Stimulated activated CD4-positive, alpha-beta T cell treated with anti-CD3 and anti-CD28 coated beads, Interleukin-12 subunit alpha, Interleukin-12 subunit beta, amount 100 ng/mL, for 24 hours (primary cell): ENCODE results near the gene CREBBP.
"Not testable (repeated sequence)": the region's sequence is repeated elsewhere in the genome, so short reads cannot be mapped to it uniquely, and the experiment has no call there.

Experiments used
- DNase-seq, 2 experiments: peaks; one replicate each; pipeline ENCODE4 v3.0.0-alpha.2; 2020; ENCODE audit warnings: low read depth in 2 of 2

CREBBP gene

GRCh38 chr16:3714378-3714777 is 166.1 kb downstream of the CREBBP start:
- DNase-seq: not testable (repeated sequence)

DNA sequence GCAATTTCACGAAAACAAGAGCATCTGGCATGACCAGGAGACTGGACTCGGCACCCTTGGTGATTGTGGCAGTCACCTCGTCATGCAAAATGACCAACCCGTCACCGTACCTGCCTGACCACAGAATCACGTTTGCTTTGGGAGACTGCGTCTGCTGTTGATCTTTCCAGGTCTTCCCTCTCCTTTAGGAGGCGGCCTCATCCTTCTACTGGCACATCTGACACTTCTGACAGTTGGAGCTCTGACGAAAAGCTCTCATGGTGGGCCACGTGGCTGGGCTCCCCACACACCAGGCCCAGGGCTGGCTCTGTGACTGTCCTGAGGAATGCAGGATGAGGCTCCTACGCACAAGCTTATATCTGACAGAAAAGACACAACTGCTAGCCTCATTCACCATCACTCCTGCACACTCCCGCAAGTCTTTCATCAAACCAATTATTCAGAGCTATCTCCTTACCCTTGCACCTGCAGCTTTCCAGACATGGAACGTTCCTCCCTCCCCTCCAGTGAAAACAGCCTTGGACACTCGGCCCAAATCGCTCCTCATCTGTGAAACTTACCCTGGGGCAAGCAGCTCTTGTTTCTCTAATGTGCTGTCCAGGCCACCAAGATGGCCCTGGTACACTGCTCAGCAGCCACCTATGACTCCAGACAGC is 166.8 kb downstream of the CREBBP start:
- no peak for DNase-seq

- DNase-seq: no peak
Measured at GRCh38 chr16:3712861-3713372, 167.6 kb downstream of the CREBBP start.

DNA sequence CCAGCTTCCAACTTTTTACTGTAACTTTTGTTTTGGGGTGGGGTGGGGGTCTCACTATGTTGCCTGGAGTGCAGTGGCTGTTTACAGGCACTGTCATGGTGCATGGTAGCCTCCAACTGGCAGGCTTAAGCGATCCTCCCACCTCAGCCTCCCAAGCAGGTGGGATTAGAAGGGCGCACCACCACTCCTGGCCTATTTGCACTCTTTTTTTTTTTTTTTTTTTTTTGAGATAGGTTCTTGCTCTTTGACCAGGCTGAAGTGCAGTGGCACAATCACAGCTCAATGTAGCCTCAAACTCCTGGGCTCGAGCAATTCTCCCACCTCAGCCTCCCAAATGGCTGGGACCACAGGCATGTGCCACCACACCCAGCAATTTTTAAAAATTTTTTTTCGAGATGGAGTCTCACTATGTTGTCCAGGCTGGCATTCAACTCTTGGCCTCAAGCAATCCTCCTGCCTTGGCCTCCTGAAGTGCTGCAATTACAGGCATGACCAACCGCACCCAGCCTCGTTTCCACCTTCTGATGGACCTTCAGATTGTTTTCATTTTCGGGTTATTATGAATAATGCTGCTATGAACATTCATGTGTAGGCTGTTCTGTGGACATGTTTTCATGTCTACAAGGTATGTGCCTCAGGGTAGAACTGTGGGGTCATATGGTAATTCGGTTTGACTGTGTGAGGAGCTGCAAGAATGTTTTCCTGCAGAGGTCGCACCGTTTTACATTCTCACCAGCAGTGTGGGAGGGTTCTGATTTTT is 174.1 kb downstream of the CREBBP start:
- no peak for DNase-seq

GRCh38 chr16:3702082-3702481 is 178.4 kb downstream of the CREBBP start:
- no peak for DNase-seq

DNA sequence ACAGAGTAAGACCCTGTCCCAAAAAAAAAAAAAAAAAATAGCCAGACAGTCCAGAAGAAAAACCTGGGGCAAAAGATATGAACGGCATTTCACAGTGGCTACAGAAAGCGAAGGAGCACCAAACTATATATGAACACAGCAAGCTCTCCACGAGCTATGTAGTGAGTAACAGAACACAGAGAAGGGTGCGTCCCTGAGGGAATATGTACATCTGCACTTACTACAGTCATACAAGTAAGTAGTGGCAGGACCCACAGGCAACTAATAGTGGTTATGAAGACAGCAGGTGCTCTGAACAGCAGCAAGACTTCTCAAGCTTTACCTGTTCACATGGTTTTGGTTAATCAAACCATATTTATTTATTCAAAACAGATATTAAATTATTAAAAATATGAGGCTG is 179.0 kb downstream of the CREBBP start:
- DNase-seq: no peak

GRCh38 chr16:3698941-3699340 is 181.6 kb downstream of the CREBBP start:
- no peak for DNase-seq

DNA sequence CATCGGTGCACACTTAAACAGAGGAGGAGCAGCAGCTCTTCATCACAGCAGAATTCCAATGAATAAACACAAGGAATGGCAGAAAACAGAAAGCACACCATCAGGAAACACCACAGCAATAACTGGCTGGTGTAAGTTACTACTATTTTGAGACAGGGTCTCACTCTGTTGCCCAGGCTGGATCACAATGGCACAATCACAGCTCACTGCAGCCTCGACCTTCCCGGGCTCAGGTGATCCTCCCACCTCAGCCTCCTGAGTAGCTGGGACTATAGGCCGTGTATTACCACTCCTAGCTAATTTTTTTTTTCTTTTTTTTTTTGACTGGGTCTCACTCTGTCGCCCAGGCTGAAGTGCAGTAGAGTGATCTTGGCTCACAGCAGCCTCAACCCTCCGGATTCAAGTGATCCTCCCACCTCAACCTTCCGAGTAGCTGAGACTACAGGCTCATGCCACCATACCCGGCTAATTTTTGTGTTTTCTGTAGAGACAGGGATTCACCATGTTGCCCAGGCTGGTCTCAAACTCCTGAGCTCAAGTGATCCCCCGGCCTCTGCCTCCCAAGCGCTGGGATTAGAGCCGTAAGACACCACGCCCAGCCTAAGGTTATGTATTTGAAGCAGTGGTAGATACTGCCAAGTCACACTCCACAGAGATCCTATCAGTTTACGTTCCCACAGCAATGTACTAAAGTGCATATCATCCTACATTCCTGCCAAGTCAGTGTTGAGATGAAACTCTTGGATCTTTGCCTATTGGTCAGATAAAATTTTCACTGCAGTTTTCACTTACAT is 183.9 kb downstream of the CREBBP start:
- no peak for DNase-seq

DNA sequence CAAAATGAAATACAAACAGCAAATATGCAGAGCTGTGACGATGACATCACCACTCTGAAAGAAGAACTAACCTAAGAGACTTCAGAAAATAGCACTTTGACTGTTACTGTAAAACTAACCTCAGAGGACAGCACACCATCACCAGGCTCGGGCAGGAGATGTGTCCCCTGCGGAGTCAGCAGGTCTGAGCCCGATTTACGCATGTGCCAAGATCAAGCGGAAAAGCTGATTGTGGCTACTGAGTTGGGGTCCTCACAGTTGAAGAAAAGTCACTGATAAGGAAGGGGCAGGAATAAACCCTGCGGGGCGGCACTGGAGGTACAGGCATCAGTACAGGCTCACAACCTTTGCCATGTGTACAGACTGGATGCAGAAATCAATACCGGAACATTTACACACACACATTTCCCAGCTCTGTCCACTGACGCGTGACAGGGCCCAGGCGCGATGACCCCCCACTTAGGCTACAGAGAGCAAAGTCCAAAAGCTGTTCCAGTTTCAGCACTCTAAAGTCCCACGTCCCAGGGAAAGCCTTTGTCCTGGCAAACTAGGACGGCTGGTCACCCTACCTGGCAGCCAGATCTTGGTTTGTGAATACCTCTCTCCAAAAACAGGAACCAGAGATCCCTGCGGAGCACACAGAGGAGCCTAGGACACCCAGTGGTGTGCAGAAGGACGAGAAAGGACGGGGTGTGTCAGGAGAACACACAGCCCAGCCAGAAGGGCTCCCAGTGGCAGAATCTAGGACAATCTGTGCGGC is 184.7 kb downstream of the CREBBP start:
- DNase-seq: no peak

DNA sequence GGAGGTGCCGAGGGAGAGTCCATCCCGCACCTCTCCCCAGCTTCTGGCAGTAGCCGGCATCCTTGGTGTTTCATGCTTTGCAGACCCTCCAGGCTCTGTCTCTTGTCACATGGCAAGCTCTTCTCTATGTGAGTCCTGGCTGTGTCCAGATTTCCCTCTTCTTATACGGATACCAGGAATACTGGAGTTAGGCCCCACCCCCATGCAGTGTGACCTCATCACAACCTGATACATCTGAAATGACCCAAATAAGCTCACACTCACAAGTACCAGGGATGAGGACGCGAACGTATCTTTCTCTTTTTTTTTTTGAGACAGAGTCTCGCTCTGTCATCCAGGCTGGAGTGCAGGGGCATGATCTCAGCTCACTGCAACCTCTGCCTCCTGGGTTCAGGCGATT is 186.5 kb downstream of the CREBBP start:
- no peak for DNase-seq

DNA sequence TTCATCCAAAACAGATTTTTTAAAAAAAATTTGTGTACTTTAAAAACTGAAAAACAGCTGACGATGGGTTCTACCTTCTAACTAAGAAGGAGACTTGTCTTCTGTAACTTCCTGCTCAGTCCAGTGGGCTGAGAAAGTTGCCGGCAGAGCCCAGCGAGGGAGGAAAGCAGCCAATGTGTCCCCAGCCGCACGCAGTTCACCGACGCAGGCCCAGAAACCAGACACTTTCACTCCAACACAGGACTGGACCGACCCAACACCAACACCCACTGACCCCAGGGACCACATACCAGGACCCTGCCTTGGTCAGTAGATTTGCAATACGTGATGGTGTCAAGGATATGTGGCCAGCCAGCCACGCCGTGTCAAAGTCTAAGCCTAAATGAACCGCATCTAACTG is 188.8 kb downstream of the CREBBP start:
- DNase-seq: no peak

DNA sequence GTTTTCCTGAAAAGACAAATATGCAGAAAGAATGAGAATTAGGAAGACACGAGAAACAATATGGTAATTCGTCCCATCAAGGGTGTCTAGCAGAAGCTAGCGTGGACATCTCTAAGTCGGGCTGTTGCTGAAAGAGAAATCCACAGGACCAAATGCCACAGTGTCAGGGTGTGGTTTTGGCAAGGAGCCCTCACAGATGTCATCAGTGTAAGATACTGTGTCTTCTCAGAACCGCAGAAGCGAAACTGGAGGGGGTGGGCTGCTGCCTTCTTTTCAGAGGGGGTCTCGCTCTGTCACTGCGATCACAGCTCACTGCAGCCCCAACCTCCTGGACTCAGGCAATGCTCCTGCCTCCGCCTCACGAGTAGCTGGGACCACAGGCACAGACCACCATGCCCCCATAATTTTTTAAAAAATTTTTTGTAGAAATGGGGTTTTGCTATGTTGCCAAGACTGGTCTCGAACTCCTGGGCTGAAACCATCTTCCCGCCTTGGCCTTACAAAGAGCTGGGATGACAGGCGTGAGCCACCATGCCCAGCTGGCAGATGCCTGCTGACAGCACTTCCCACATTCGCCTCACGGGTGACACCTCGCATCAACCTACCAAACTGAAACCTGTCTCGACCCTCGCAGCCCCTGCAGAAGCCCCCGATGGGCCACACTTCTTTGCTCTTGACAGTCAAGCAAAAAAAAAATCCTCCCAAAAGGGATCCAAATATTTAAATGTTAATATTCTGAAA is 189.4 kb downstream of the CREBBP start:
- no peak for DNase-seq

GRCh38 chr16:3690470-3690928 is 190.0 kb downstream of the CREBBP start:
- peak; percentile 64 to 75 for DNase-seq

DNA sequence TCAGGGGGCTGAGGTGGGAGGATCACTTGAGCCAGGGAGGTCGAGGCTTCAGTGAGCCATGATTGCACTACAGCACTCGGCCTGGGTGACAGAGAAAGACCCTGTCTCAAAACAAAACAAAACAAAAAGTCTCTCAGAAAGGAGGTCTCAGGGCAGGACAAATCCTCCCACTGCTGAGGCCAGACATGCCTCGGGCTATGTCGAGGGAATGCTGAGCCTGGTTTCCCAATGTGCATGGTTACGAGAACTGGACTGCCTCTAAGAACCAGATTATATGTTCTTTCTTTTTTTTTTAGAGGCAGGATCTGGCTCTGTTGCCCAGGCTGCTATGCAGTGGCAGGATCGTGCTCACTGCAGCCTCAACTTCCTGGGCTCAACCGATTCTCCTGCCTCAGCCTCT is 190.8 kb downstream of the CREBBP start:
- DNase-seq: no peak

DNA sequence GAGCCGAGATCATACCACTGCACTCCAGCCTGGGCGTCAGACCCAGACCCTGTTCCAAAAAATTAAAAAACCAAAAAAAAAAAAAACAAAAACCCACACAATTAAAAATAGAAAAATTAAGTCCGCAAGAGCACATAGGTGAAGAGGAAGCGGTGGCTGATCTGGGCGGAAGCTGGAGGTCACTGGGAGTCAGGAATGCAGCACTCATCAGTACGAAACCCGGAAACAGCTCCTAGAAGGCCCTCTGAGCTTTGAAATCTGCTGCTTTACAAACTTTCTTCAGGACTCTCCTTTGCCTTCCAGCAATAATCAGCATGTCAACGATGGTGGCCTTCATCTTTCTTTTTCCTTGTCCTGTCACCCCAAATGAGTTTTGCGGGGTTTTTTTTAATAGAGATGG is 192.7 kb downstream of the CREBBP start:
- DNase-seq: no peak

DNA sequence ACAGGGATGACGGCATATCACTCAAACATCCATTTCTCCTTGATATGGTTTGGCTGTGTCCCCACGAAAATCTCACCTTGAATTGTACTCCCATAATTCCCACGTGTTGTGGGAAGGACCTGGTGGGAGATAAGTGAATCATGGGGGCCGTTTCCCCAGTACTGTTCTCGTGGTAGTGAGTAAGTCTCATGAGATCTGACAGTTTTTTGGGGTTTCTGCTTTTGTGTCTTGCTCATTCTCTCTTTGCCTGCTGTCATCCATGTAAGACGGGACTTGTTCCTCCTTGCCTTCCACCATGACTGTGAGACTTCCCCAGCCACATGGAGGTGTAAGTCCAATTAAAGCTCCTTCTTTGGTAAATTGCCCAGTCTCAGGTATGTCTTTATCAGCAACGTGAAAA is 193.5 kb downstream of the CREBBP start:
- no peak for DNase-seq

- no peak for DNase-seq
Measured at GRCh38 chr16:3681206-3681605, 199.3 kb downstream of the CREBBP start.

DNA sequence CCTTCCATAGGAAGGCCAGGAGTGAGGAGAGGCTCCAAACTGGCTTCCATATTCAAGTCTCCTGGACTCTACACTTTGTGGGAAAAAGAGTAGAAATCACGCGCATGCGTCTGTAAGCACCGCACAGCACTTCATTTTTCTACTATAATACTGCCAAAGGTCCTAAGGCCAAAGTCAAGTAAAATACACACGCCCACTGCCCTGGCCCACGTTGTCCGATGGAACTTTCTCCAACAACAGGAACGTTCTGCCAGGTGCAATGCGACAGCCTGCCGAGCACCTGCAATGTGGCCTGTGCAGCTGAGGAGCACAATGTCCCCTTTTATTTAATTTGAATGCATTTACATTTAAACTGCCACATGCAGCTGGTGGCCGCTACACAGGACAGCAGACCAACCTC is 202.5 kb downstream of the CREBBP start:
- no peak for DNase-seq

- DNase-seq: no peak
Measured at GRCh38 chr16:3675601-3676130, 204.8 kb downstream of the CREBBP start.
